ENCODE results near the gene OTOS. TPM values are rescaled to one million over a fixed set of nuclear protein-coding genes. Genes with fewer than 3 reads are reported as not detected.

OTOS gene
- total and polyA plus RNA-seq, 8 donors: not detected

Other genes starting within 250 kb of the OTOS start
- 10 to 100 TPM; 53.4 to 73.2 (median 67.0) TPM for gene NDUFA10, start 115.3 kb downstream of the OTOS start, total RNA-seq
- 10 to 100 TPM; 39.6 to 78.4 TPM for gene NDUFA10, start 115.3 kb downstream of the OTOS start, polyA plus RNA-seq
- gene OR6B2, start 110.2 kb downstream of the OTOS start, total RNA-seq: not detected
- gene OR6B2, start 110.2 kb downstream of the OTOS start, polyA plus RNA-seq: not detected
- gene OR6B3, start 87.1 kb downstream of the OTOS start, total RNA-seq: not detected
- under 1 TPM in 1 of 2 donors, not detected in 1; 0.09 TPM for gene OR6B3, start 87.1 kb downstream of the OTOS start, polyA plus RNA-seq
- gene COPS9, start 4.4 kb downstream of the OTOS start, total RNA-seq: 10 to 100 TPM; 52.8 to 64.3 (median 56.1) TPM
- gene COPS9, start 4.4 kb downstream of the OTOS start, polyA plus RNA-seq: 100 to 1,000 TPM; 199 to 210 TPM